HEK293T (cell line): ENCODE results near the gene MUCL3.

Source experiments
- ARNT ChIP-seq: fragments of 450-650 bp; IDR thresholded peaks from 2 replicates; pipeline ENCODE4 v1.6.1; 2017; ENCODE audit warnings: mild to moderate bottlenecking
- BHLHE40 ChIP-seq: fragments of 450-650 bp; IDR thresholded peaks from 2 replicates; pipeline ENCODE4 v1.6.1; 2016; ENCODE audit warnings: mild to moderate bottlenecking, moderate library complexity, borderline replicate concordance
- ELF4 ChIP-seq: fragments of 450-650 bp; IDR thresholded peaks from 2 replicates; pipeline ENCODE4 v1.6.1; 2017; ENCODE audit warnings: antibody characterized with exemption
- FOXA1 ChIP-seq: fragments of 450-650 bp; IDR thresholded peaks from 2 replicates; pipeline ENCODE4 v1.6.1; 2016; ENCODE audit warnings: mild to moderate bottlenecking
- FOXK2 ChIP-seq: fragments of 450-650 bp; IDR thresholded peaks from 2 replicates; pipeline ENCODE4 v1.6.1; 2016; ENCODE audit warnings: mild to moderate bottlenecking
- FOXM1 ChIP-seq: fragments of 450-650 bp; IDR thresholded peaks from 2 replicates; pipeline ENCODE4 v1.6.1; 2017; ENCODE audit warnings: mild to moderate bottlenecking, borderline replicate concordance
- HDGF ChIP-seq: fragments of 450-650 bp; IDR thresholded peaks from 2 replicates; pipeline ENCODE4 v1.6.1; 2017; ENCODE audit warnings: antibody characterized with exemption, borderline replicate concordance
- NFRKB ChIP-seq: fragments of 450-650 bp; IDR thresholded peaks from 2 replicates; pipeline ENCODE4 v1.6.1; 2016; ENCODE audit warnings: mild to moderate bottlenecking, moderate library complexity
- PKNOX1 ChIP-seq: fragments of 450-650 bp; IDR thresholded peaks from 2 replicates; pipeline ENCODE4 v1.6.1; 2016
- SP1 ChIP-seq: fragments of 450-650 bp; IDR thresholded peaks from 2 replicates; pipeline ENCODE4 v1.6.1; 2017
- ZNF384 ChIP-seq: fragments of 450-650 bp; IDR thresholded peaks from 2 replicates; pipeline ENCODE4 v1.6.1; 2016

GRCh38 chr6:30998785-30999184 lies 58.0 kb downstream of the MUCL3 start:
- TF ChIP-seq SP1 (no peak), FOXM1 (no peak), FOXK2 (no peak), ELF4 (no peak), NFRKB (no peak), BHLHE40 (no peak), FOXA1 (no peak), ZNF384 (no peak), ARNT (no peak), HDGF (no peak), PKNOX1 (no peak)
